Activated T-helper 1 cell treated with anti-CD3 and anti-CD28 coated beads, Interleukin-12 subunit alpha, Interleukin-12 subunit beta, Interleukin-2, Interleukin-4 antibody, amounts not matched to agents 30 ng/mL and 10 ng/mL and 1 ng/mL, durations not matched to agents 14 hours and 24 hours and 36 hours (primary cell): Measurements from ENCODE around the gene KCNE1. TPM values are rescaled to one million over a fixed set of nuclear protein-coding genes. Genes with fewer than 3 reads are reported as not detected.
"Not testable (repeated sequence)": the region's sequence is repeated elsewhere in the genome, so short reads cannot be mapped to it uniquely, and the experiment has no call there.

Source experiments
- DNase-seq: peaks from one replicate; pipeline ENCODE4 v3.0.0; 2021; ENCODE audit warnings: low spot score
- H3K27ac Mint-ChIP-seq: one replicate; pipeline ENCODE4 v1.8.0; 2021; ENCODE audit warnings: mild to moderate bottlenecking, mixed read lengths
- H3K27me3 Mint-ChIP-seq: one replicate; pipeline ENCODE4 v1.8.0; 2022; ENCODE audit warnings: mild to moderate bottlenecking, moderate library complexity, mixed read lengths; ENCODE audit not compliant: insufficient read depth
- H3K36me3 Mint-ChIP-seq: one replicate; pipeline ENCODE4 v1.8.0; 2021; ENCODE audit warnings: low read depth, mixed read lengths
- H3K4me1 Mint-ChIP-seq: one replicate; pipeline ENCODE4 v1.8.0; 2021; ENCODE audit warnings: low read depth, mixed read lengths
- H3K4me3 Mint-ChIP-seq: one replicate; pipeline ENCODE4 v1.8.0; 2021; ENCODE audit warnings: mild to moderate bottlenecking, moderate library complexity, mixed read lengths
- H3K9me3 Mint-ChIP-seq: one replicate; pipeline ENCODE4 v1.8.0; 2021; ENCODE audit warnings: mixed read lengths
- intact Hi-C: fragments of 100-400 bp; cut with micrococcal nuclease; formaldehyde crosslinking; loops from one replicate; pipeline ENCODE4 v1.15.1; 2024
- total RNA-seq: library from RNA; stranded (reverse); gene quantifications from 2 replicates; pipeline ENCODE4 v1.2.3, GENCODE V29; 2022

KCNE1 gene
- 0.41 and 0.51 TPM in 2 replicates for total RNA-seq

DNA sequence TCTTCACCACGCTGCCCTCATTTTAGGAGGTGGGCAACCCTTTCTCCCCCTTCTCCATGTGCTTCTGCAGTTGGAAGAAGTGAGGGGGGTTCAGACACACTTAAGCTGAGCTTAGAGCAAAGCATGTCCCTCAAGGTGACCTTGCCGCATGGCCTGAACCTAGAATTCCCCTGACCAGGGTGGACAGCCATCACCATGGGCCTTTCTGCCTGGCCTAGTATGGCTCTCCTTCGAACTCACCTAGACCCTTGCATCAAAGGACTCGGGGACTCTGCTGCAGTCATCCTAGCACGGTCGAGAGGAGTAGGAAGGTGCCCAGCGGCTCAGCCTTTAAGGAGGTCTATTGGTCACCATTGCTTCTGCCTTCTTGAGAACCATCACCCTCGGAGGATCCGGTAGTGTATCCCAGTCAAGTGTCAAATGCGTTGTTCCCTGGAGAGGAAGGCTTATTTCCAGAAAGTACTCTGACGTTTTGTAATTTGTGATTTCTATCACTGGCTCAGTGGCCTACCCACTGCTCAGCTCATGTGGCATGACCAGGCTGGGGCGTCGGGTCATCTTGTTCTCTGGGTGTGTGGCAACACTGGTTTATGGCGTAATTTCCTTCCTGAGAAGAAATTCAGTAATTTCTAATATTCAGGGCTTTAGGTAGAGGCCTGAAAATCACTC lies at the start of gene KCNE1:
Gene KCNE1 (minus strand): TSS at position 424 of the 669 bp plus-strand sequence. CDS start 62,576 bp downstream, outside the sequence.
- Mint-ChIP-seq H3K4me3 (no peak within 1 kb of the TSS), H3K9me3 (no peaks in the 10 kb centered on the region), H3K27ac (no peak within 1 kb of the TSS), H3K4me1 (peaks cover 5% of the 10 kb centered on the region), H3K27me3 (peaks cover 2% of the 10 kb centered on the region), H3K36me3 (no peaks in the 10 kb centered on the region)
- intact Hi-C loops, result no loop called here
- DNase-seq, result no peak

DNA sequence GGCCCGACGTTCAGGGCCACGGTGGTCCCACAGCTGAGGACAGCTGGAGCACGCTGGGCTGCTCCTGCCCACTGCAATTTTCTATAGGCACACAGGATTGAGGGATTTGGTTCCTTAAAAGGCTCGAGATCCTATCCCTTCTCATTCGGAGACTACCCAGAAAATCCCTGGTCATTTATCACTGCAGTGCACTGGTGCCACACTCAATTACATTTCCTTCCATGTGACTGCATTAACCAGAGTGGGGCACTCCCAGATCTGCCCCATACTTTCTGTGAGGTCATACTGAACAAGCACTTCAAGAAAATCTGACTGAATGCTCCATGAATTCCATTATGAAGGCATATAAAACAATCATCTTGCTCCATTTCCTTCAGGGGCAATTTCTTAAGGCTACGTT lies 49.8 kb upstream of the KCNE1 start:
- no peak for DNase-seq
- Mint-ChIP-seq H3K9me3 (no peaks in the 10 kb centered on the region), H3K36me3 (peaks cover 5% of the 10 kb centered on the region), H3K4me3 (no peak overlapping the region), H3K27me3 (peaks cover 1% of the 10 kb centered on the region), H3K27ac (no peak overlapping the region), H3K4me1 (no peaks in the 10 kb centered on the region)
- intact Hi-C loops, result no loop called here

DNA sequence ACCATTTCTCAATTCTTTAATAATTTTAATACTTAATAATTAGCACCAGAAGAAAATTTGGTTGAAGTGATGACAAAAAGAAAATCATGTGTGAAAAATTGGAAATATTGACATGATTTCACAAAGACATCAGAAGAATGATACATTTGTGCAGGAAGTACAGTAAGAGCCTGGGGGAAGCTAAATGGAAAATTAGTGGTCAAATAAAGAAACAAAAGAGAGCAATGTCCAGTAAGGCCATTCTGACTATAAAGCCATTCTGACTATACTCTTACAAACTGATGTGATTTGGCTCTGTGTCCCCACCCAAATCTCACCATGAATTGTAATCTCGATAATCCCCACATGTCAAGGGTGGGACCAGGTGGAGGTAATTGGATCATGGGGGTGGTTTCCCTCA lies 48.6 kb upstream of the KCNE1 start:
- Mint-ChIP-seq H3K9me3 (no peaks in the 10 kb centered on the region), H3K4me1 (no peaks in the 10 kb centered on the region), H3K36me3 (peaks cover 5% of the 10 kb centered on the region), H3K27ac (no peak overlapping the region), H3K4me3 (no peak overlapping the region), H3K27me3 (peaks cover 1% of the 10 kb centered on the region)
- intact Hi-C loops, result no loop called here
- no peak for DNase-seq

DNA sequence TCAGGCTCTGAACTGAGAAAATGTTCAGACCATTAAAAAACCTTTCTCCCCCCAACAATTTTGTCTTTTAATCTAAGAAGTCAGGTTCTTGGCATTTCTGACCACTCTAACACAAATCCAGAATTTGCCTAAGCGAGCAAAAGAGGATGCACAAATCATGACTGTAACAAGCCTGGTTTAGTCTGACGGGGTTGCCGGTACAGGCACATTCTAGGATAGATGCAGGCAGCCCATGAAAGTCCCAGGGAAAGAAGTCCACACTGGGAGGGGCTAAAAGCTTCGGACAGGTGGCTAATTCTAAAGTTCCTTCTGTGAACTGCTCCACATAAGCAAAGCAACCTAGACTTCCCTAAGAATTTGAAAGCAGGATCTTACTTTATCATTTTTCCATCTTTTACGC lies 48.0 kb upstream of the KCNE1 start:
- Mint-ChIP-seq H3K4me1 (no peaks in the 10 kb centered on the region), H3K9me3 (peaks cover 1% of the 10 kb centered on the region), H3K27me3 (peaks cover 1% of the 10 kb centered on the region), H3K4me3 (no peak overlapping the region), H3K27ac (no peak overlapping the region), H3K36me3 (peaks cover 5% of the 10 kb centered on the region)
- DNase-seq, result no peak
- intact Hi-C loops, result no loop called here

DNA sequence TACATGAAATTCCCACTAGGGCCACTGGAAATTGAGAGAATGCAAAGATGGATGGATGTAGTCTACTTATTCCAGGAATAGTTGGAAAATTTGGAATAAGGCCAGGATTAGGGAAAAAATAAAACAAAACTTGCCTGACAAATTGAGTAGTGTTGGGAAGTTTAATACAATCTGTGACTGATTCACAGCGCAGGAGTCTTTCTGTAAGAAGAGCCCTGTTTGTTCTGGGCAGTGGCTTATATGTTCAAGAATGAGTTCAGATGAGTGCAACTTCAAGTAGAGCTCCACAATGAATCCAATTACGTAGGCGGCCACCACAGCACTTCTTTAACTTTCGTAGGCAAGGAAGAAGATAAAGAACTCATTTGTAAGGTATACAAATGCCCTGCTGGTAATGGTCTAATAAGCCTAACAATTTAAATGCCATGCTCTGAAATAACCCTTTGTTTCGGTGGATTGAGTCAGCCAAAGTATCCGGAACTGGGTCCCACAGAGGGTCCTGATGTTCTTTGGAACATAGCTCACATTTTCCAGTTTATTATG lies 47.1 kb upstream of the KCNE1 start:
- no peak overlapping the region for H3K27ac Mint-ChIP-seq
- peaks cover 10% of the 10 kb centered on the region for H3K9me3 Mint-ChIP-seq
- intact Hi-C loops, result no loop called here
- no peak overlapping the region for H3K4me3 Mint-ChIP-seq
- H3K4me1 Mint-ChIP-seq, result no peaks in the 10 kb centered on the region
- DNase-seq, result no peak
- peaks cover 1% of the 10 kb centered on the region for H3K27me3 Mint-ChIP-seq
- peaks cover 3% of the 10 kb centered on the region for H3K36me3 Mint-ChIP-seq

DNA sequence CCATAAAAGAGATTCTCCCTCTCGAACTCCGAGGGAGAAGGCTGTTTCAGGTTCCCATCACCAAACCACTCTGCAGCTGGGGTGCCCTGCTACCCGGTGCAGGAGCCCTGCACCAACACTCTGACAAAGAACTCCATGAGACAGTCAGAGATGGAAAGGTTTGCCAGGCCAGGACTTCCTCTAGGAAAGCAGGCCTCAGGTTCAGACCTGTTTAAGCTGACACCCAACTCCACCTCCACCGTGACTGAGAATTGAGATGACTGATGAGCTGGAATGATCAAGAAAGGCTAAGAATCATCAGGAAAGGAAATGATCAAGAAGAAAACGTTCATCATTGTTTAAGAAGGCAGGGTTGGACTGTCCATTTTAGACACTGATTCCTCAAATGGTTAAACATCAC lies 46.2 kb upstream of the KCNE1 start:
- Mint-ChIP-seq H3K27ac (no peak overlapping the region), H3K4me1 (no peaks in the 10 kb centered on the region), H3K4me3 (no peak overlapping the region), H3K27me3 (peaks cover 1% of the 10 kb centered on the region), H3K9me3 (peaks cover 12% of the 10 kb centered on the region), H3K36me3 (no peaks in the 10 kb centered on the region)
- intact Hi-C loops, result no loop called here
- DNase-seq, result no peak

DNA sequence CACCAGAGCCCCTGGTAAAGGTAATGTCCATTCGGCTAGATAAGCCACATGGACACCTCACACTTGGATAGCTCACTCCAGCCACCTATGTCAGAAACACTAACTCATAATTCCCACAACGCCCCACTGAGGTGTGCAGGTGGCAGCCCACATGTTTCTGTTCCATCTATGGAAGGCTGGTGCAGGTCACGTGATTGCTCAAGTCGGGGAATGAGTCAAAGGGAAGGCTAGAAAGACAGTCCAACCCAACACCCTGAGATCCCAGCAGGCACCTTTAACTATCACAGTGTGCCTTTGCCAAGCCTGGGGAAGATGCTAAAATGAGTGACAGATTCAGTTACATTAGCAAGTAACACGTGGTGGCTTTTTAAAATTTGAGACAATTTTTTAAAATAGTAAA lies 45.3 kb upstream of the KCNE1 start:
- H3K4me1 Mint-ChIP-seq, result no peaks in the 10 kb centered on the region
- no peak overlapping the region for H3K4me3 Mint-ChIP-seq
- H3K27me3 Mint-ChIP-seq, result peaks cover 1% of the 10 kb centered on the region
- peaks cover 12% of the 10 kb centered on the region for H3K9me3 Mint-ChIP-seq
- no peak overlapping the region for H3K27ac Mint-ChIP-seq
- intact Hi-C loops, result no loop called here
- no peaks in the 10 kb centered on the region for H3K36me3 Mint-ChIP-seq
- DNase-seq, result no peak

DNA sequence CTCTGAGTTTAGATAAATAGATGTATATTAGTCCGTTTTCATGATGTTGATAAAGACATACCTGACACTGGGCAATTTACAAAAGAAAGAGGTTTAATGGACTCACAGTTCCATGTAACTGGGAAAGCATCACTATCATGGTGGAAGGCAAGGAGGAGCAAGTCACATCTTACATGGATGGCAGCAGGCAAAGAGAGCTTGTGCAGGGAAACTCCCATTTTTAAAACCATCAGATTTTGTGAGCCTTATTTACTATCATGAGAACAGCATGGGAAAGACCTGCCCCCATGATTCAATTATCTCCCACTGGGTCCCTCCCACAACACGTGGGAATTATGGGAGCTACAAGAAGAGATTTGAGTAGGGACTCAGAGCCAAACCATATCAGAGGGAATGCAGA lies 42.7 kb upstream of the KCNE1 start:
- H3K36me3 Mint-ChIP-seq, H3K4me3 Mint-ChIP-seq, H3K27me3 Mint-ChIP-seq, H3K27ac Mint-ChIP-seq, intact Hi-C loops, DNase-seq, H3K4me1 Mint-ChIP-seq: not testable (repeated sequence)
- peaks cover 18% of the 10 kb centered on the region for H3K9me3 Mint-ChIP-seq

DNA sequence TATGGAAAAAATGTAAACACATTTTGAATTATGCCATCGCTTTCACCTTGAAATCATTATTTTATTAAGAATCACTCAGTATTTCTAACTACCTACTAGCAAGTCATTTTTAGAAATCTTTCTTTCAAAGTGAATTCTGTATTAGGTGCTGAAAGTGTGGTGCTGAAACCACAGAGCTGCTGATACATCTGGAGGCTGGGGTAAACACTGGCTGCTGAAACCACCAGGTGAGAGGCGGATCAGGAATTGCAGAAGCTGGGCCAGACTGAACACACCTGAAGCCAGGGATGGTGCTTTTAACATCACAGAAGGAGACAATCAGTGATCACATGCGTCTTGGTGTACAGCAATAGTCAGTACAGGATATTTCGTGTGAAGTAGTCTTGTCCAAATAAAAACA lies 42.2 kb upstream of the KCNE1 start:
- Mint-ChIP-seq H3K27me3 (peaks cover 1% of the 10 kb centered on the region), H3K4me1 (no peaks in the 10 kb centered on the region), H3K4me3 (no peak overlapping the region), H3K9me3 (peaks cover 18% of the 10 kb centered on the region), H3K27ac (no peak overlapping the region), H3K36me3 (no peaks in the 10 kb centered on the region)
- no peak for DNase-seq
- intact Hi-C loops, result no loop called here

DNA sequence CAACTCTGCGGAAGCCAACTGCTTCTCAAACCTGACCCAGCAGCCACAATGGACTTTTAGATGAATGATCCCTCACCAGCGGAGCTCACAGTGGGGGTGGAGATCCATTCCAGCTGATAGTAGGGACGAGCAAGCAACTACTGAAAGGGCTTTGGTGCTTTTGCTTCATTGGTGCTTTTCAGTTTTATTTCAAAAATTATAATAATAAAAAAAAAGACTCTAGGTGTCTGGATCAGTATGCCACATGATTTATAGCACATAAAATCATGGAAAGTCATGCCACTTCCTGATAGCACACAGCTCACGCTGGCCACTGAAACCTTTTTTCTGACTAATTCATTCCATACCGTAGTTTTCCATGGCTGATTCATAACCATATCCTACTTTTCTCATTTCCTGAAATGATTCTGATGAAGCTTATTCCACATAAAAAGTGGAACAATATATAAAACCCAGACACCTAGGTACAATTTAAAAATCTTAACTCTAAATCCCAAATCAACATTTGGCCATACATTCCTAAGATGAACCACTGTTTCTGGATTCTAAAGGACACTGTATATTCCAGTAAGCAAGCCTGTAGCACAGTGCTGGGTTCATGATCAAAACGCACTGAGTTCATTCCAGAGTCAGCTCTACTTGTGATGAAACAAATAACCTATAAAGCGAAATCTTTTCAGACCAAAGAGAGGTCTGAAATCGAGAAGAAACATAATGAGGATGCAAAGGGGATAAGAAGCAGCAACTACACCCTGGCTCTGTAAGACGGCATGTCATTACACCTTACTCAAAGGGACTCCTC lies 41.3 kb upstream of the KCNE1 start:
- H3K27me3 Mint-ChIP-seq, result peaks cover 1% of the 10 kb centered on the region
- no peak for DNase-seq
- H3K27ac Mint-ChIP-seq, result no peak overlapping the region
- H3K36me3 Mint-ChIP-seq, result no peaks in the 10 kb centered on the region
- no peaks in the 10 kb centered on the region for H3K4me1 Mint-ChIP-seq
- peaks cover 18% of the 10 kb centered on the region for H3K9me3 Mint-ChIP-seq
- intact Hi-C loops, result loop anchor here (2.0 kb wide), 1 partner anchor 37 kb away; no protein-coding TSS in a partner anchor
- no peak overlapping the region for H3K4me3 Mint-ChIP-seq

DNA sequence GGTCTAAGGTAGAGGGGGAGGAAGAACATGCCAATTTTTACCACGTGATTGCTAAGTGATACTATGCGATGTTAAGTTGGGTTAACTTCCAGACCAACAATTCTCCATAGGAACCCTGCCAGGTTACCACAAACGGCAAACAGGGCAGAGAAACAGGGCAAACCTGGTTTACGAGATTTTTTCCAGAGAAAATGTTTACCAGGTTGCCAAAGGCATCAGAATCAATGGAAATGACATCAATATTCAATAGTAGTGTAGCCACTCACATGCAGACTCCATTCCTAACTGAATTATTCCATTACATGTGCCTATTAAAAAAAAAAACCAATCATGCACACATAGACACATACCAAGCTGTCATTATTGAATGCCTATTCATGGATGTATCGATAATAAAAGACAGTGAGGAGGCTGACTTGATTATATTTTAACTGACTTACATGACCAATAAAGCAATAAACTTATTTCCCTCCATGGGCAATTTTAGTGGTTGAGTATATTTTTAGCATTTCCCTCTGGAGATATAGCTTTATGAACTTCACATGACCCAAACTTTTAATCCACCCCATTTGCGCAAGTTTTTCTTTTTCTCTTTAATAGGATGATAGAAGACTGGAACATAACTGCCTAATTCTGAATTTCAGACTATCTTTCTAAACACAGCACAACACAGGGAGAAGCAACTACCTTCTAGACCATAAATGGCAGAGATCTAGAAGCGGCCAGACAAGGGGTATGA lies 40.5 kb upstream of the KCNE1 start:
- no peak overlapping the region for H3K27ac Mint-ChIP-seq
- DNase-seq, result no peak
- H3K27me3 Mint-ChIP-seq, result no peaks in the 10 kb centered on the region
- intact Hi-C loops, result loop anchor here (2.0 kb wide), 1 partner anchor 36 kb away; no protein-coding TSS in a partner anchor
- no peak overlapping the region for H3K4me3 Mint-ChIP-seq
- no peaks in the 10 kb centered on the region for H3K36me3 Mint-ChIP-seq
- no peaks in the 10 kb centered on the region for H3K4me1 Mint-ChIP-seq
- peaks cover 18% of the 10 kb centered on the region for H3K9me3 Mint-ChIP-seq

DNA sequence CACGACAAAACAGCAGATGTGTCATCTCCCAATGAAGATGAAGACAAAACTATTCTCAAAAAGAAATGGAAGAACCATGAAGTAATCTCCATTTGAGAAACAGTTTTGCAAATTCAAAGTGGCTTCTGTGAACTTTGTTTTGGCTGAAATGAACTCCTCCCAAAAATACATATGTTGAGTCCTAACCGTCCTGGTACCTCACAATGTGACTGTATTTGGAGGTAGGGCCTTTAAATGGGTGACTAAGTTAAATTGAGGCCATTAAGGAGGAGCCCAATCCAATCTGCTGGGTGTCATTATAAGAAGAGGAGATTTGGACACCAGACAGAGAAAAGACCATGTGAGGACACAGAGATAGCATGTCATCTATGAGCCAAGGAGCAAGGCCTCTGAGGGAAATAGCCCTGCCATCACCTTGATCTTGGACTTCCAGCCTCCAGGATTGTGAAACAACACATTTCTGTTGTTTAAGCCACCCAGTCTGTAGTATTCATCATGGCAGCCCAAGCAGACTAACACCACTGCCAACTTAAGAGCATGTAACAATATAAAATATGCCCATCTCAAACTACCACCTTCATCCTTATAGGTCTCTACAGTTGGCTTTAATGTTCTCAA lies 38.3 kb upstream of the KCNE1 start:
- intact Hi-C loops, result no loop called here
- Mint-ChIP-seq H3K4me1 (peaks cover 11% of the 10 kb centered on the region), H3K36me3 (no peaks in the 10 kb centered on the region), H3K27me3 (no peaks in the 10 kb centered on the region), H3K4me3 (no peak overlapping the region), H3K27ac (no peak overlapping the region), H3K9me3 (peaks cover 18% of the 10 kb centered on the region)
- DNase-seq, result no peak
